Breast epithelium (tissue), 3 donors: ENCODE results near the gene TSPAN1.

Experiments
- POLR2A ChIP-seq: fragments of 450-650 bp; IDR thresholded peaks from one replicate; pipeline ENCODE4 v1.6.1; 2016; ENCODE audit warnings: antibody characterized with exemption, mild to moderate bottlenecking, moderate library complexity
- TF ChIP-seq, protein P1 (sequence below), 3 donors: fragments of 450-650 bp; IDR thresholded peaks; one replicate each; pipeline ENCODE4 v1.5.1; 2016 to 2017; ENCODE audit warnings: antibody characterized with exemption in 3 of 3, mild to moderate bottlenecking in 3 of 3, moderate library complexity in 3 of 3

DNA sequence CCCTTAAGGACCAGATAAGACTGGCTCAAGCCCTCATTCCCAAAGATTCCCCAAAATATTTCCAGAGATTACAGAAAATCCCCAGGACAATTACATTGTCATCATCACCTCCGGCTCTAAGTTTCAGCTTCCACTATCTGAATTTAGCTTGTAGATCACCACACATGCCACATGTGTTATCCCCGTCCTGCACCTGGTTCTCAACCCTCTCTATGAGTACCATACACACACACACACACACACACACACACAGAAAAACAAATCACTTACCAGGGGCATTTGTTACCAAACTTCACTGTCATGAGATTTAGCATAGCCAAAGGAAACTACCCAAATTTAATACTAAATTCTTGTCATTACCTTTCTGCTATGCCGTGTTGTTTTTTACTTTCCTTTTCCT, 15.4 kb upstream of the TSPAN1 start:
- no peak for TF ChIP-seq POLR2A
- TF ChIP-seq, protein P1, sequence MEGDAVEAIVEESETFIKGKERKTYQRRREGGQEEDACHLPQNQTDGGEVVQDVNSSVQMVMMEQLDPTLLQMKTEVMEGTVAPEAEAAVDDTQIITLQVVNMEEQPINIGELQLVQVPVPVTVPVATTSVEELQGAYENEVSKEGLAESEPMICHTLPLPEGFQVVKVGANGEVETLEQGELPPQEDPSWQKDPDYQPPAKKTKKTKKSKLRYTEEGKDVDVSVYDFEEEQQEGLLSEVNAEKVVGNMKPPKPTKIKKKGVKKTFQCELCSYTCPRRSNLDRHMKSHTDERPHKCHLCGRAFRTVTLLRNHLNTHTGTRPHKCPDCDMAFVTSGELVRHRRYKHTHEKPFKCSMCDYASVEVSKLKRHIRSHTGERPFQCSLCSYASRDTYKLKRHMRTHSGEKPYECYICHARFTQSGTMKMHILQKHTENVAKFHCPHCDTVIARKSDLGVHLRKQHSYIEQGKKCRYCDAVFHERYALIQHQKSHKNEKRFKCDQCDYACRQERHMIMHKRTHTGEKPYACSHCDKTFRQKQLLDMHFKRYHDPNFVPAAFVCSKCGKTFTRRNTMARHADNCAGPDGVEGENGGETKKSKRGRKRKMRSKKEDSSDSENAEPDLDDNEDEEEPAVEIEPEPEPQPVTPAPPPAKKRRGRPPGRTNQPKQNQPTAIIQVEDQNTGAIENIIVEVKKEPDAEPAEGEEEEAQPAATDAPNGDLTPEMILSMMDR (IDR thresholded peaks at IDR 0.05): no peak
